ENCODE measurements around the gene CASZ1. TPM values are rescaled to one million over a fixed set of nuclear protein-coding genes. Genes with fewer than 3 reads are reported as not detected.

Gene CASZ1
- total and polyA plus RNA-seq, 2 experiments from 2014 or later, result 3.6 to 6.9 TPM

DNA sequence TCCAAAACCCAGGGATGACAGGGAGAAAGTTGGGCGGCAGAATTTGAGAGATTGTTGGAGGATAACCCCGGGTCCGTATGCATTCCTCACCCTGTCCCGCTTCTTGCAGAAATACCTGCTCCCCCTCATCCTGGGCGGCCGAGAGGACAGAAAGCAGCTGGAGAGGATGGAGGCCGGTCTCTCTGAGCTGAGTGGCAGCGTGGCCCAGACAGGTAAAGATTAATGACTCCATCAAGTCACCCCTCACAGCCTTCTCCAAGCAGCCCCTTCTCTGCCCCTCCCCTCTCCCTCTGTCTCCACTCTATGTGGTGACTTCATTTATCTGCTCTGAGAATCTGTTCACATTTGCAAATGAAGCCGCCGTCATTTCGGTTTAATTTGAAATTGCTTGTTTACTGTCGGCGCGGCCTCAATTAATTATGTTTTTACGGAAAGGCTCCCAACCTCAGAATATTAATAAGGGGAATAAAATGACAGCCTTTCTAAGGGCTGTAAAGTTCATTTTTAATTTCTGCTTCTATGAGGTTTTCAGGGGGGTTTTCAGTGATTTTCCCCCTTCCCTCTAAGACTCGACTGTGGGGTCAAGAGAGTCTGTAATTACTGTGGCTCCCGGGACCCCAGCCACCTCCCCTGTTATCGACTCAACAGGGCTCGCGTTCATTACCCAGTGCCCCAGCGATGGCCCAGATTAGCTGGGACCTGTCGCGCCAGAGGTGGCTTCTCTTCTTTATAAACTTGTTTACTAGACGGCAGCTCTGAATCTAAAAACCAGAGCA lies 173.3 kb downstream of the CASZ1 start:
- Histone ChIP-seq H3K36me3 (replicated peaks; ENCODE audit: insufficient read depth, low read depth) (no peaks in the 10 kb centered on the region), H3K9me3 (ENCODE audit: low read depth) (no peaks in the 10 kb centered on the region), H2AFZ (no peak overlapping the region), H3K9me2 (replicated peaks; ENCODE audit: insufficient read depth) (no peaks in the 10 kb centered on the region), H3K79me2 (no peaks in the 10 kb centered on the region), H3K4me2 (no peak overlapping the region), H4K20me1 (ENCODE audit: insufficient read depth, poor library complexity, severe bottlenecking) (no peaks in the 10 kb centered on the region), H3K27me3 (no peaks in the 10 kb centered on the region), H3K4me3 (no peak overlapping the region), H3K4me1 (ENCODE audit: insufficient read depth) (peaks cover 8% of the 10 kb centered on the region), H3K27ac (no peak overlapping the region)
- no peak for DNase-seq (ENCODE audit: low spot score)
- no peak for TF ChIP-seq EZH2 (IDR thresholded peaks at IDR 0.05; ENCODE audit: borderline replicate concordance)
- no peak for TF ChIP-seq EZH2phosphoT487 (IDR thresholded peaks at IDR 0.05; ENCODE audit: low read depth, severe bottlenecking, unreplicated experiment)
- TF ChIP-seq, protein P1, sequence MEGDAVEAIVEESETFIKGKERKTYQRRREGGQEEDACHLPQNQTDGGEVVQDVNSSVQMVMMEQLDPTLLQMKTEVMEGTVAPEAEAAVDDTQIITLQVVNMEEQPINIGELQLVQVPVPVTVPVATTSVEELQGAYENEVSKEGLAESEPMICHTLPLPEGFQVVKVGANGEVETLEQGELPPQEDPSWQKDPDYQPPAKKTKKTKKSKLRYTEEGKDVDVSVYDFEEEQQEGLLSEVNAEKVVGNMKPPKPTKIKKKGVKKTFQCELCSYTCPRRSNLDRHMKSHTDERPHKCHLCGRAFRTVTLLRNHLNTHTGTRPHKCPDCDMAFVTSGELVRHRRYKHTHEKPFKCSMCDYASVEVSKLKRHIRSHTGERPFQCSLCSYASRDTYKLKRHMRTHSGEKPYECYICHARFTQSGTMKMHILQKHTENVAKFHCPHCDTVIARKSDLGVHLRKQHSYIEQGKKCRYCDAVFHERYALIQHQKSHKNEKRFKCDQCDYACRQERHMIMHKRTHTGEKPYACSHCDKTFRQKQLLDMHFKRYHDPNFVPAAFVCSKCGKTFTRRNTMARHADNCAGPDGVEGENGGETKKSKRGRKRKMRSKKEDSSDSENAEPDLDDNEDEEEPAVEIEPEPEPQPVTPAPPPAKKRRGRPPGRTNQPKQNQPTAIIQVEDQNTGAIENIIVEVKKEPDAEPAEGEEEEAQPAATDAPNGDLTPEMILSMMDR (IDR thresholded peaks at IDR 0.05; ENCODE audit: poor library complexity), result no peak
- WGBS (ENCODE audit: low lambda C conversion rate, missing lambda C conversion rate), result 92% methylated on average over 24 of the region's 24 CpGs

DNA sequence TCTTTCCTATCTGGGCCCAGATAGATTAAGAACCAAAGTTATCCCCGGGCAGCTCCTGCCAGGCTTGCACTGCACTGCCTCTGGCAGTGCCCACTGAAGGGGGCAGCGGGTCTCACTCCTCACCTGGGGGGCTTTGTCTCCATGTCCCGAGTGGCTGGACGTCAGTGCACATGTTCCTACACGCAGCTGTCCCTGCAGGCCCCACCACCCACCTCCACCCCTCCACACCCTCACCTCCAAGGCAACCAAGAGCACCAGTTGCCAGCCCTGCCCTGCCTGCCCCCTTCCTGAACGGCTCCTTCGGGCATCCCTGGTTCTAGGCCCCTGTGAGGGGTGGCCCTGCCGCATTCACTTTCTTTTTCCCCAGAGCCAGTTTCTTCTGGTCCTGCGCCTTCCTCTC lies 174.5 kb downstream of the CASZ1 start:
- no peak overlapping the region for H2AFZ ChIP-seq
- DNase-seq (ENCODE audit: low spot score), result no peak
- WGBS (ENCODE audit: low lambda C conversion rate, missing lambda C conversion rate), result 94% methylated on average over 8 of the region's 9 CpGs
- H4K20me1 ChIP-seq (ENCODE audit: insufficient read depth, poor library complexity, severe bottlenecking), result no peaks in the 10 kb centered on the region
- no peaks in the 10 kb centered on the region for H3K27me3 ChIP-seq
- H3K79me2 ChIP-seq, result no peaks in the 10 kb centered on the region
- H3K4me1 ChIP-seq (ENCODE audit: insufficient read depth), result peaks cover 8% of the 10 kb centered on the region
- TF ChIP-seq EZH2phosphoT487 (IDR thresholded peaks at IDR 0.05; ENCODE audit: low read depth, severe bottlenecking, unreplicated experiment) (no peak), EZH2 (IDR thresholded peaks at IDR 0.05; ENCODE audit: borderline replicate concordance) (no peak)
- TF ChIP-seq, protein P1 (IDR thresholded peaks at IDR 0.05; ENCODE audit: poor library complexity), result no peak
- no peak overlapping the region for H3K27ac ChIP-seq
- no peaks in the 10 kb centered on the region for H3K9me2 ChIP-seq (replicated peaks; ENCODE audit: insufficient read depth)
- no peaks in the 10 kb centered on the region for H3K36me3 ChIP-seq (replicated peaks; ENCODE audit: insufficient read depth, low read depth)
- no peak overlapping the region for H3K4me3 ChIP-seq
- H3K4me2 ChIP-seq, result no peak overlapping the region
- H3K9me3 ChIP-seq (ENCODE audit: low read depth), result no peaks in the 10 kb centered on the region

DNA sequence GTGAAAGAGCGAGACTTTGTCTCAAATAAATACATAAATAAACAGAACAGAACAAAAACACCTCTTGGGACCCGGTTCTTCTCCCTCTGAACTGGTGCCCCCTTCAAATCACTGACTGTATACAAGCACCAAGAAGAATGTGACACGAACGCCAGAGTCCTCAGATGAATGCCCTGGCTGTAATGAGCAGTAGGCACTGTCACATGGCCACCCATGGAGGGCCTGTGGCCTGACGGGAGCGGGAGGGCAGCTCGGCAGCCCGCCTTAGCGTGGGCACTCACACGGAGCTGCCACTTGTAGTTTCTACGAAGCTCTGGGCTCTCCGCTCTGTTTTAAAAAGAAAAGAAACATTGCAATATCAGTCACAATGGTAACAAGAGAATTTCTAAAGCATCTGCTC lies 175.7 kb downstream of the CASZ1 start:
- TF ChIP-seq EZH2 (IDR thresholded peaks at IDR 0.05; ENCODE audit: borderline replicate concordance) (no peak), EZH2phosphoT487 (IDR thresholded peaks at IDR 0.05; ENCODE audit: low read depth, severe bottlenecking, unreplicated experiment) (no peak)
- TF ChIP-seq, protein P1 (IDR thresholded peaks at IDR 0.05; ENCODE audit: poor library complexity), result no peak
- Histone ChIP-seq H3K79me2 (no peaks in the 10 kb centered on the region), H3K4me2 (no peak overlapping the region), H3K36me3 (replicated peaks; ENCODE audit: insufficient read depth, low read depth) (no peaks in the 10 kb centered on the region), H3K27ac (no peak overlapping the region), H4K20me1 (ENCODE audit: insufficient read depth, poor library complexity, severe bottlenecking) (no peaks in the 10 kb centered on the region), H3K4me1 (ENCODE audit: insufficient read depth) (peaks cover 2% of the 10 kb centered on the region), H3K9me3 (ENCODE audit: low read depth) (no peaks in the 10 kb centered on the region), H2AFZ (no peak overlapping the region), H3K27me3 (no peaks in the 10 kb centered on the region), H3K4me3 (no peak overlapping the region), H3K9me2 (replicated peaks; ENCODE audit: insufficient read depth) (no peaks in the 10 kb centered on the region)
- no peak for DNase-seq (ENCODE audit: low spot score)
- WGBS (ENCODE audit: low lambda C conversion rate, missing lambda C conversion rate), result 98% methylated on average over 12 of the region's 12 CpGs

All from hepatocyte (in vitro differentiated cells).